HG02763 (cell line): Measurements from ENCODE around the gene LTF.
"Not testable (repeated sequence)": the region's sequence is repeated elsewhere in the genome, so short reads cannot be mapped to it uniquely, and the experiment has no call there.

Source experiments
- ATAC-seq: cut with Tn5 transposase; IDR thresholded peaks from one replicate; pipeline ENCODE4 v1.9.1; 2021; ENCODE audit warnings: mild to moderate bottlenecking, moderate library complexity; ENCODE audit not compliant: unreplicated experiment

Gene LTF

DNA sequence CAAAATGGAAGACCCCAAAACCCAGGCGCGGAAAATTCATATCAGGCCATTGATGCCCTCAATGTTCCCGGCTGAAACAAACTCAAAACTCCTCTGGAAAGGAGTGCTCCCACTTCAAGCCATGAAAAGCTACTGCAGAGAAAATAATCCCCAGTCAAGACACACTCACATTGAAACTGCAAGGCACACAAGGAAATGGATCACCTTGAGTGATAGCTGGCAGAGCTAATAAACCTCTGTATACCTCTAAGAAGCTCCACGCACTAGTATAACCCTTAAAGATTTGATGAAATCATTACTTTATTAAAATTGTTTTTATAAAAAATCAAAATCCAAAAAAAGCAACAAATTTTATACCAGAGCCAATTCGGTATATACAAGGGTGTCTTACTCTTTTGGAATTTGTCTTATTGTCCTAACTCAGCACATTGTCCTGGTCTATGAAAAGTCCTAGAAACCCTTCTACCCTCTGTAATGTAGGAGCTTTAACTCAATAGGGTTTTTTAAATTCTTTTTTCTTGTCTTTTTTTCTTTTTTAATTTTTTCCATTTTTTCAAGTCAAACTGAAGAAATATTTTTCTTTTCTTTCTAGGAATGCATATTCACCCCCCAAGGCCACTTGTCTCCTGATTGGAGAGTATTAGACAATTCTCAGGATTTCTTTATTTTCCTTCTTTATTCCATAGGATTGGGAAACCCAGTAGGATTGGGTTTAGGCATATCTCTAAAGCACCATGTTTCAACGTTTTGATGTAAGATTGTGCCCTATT lies 66.3 kb downstream of the LTF start:
- ATAC-seq, result no peak

DNA sequence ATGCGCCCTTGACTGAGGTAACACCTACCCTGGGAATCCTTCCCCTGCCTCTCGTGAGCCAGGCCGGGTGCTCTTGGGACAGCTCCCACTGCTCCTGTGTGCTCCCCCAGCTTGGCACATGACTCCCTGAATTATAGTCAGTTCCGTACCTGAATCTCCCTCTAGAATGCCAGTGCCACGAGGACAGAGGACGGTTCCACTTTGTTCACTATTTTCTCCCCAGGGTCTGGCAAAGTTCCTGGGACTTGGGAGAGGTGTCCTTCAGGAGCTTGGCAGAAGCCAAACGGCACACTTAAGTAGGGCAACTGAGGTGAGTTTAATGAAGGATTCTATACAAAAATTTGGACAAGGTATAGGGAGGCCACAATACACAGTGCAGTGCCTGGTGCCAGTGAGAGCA lies 67.6 kb downstream of the LTF start:
- ATAC-seq, result no peak

DNA sequence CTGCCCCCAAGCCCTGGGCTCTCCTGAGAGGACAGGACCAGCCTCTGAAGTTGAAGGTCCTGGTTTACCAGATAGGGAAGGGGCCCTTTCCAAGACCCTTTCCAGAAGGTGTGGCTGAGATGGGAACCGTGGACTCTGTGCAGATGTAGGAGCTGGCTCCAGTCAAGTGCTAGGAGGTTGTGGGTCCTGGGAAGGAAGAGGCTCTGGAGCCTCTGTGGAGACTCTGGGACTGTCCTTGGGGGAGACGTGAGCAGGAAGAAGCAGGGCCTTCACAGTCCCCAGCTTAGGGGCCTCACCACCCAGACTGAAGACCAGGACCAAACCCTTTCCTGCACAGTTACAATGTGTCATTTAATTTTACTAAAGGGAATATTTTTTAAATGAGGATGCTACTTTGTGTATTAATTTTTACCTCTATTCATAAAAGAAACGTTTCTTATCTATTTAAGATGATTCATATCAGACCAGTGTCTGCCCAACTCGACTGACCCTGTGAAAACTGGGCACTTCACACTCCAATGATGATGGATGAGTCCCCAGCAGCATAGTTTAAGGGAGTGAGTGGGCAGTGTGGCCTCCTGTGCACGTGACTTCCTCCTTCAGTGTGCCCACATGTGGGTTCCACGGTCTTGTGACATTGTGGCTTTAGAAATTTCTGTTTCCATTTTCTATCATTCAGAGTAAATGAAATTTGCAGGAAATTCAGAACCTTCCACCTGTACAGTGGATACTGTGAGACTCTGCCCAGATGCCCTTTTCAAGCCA lies 68.8 kb downstream of the LTF start:
- no peak for ATAC-seq

DNA sequence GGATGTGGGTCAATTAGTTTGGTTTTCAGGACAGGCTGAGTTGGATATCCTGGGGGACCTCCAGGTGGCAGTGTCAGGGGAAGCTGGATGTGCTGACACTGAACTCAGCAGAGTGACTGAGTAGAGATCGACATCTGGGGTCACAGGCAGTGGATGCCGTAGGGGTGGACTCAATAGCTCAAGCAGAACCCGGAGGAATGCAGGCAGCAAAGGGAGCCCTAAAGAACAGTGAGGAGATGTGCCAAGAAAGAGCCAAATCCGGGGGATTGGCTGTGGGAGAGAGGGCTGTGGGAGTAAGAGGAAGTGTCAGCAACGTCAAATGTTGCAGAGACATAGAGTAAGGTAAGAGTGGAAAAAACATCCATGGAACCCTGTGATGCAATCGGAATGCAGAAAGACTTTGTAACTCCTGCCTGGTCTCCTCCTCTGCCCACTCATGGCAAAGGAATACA lies 69.5 kb downstream of the LTF start:
- ATAC-seq, result no peak

DNA sequence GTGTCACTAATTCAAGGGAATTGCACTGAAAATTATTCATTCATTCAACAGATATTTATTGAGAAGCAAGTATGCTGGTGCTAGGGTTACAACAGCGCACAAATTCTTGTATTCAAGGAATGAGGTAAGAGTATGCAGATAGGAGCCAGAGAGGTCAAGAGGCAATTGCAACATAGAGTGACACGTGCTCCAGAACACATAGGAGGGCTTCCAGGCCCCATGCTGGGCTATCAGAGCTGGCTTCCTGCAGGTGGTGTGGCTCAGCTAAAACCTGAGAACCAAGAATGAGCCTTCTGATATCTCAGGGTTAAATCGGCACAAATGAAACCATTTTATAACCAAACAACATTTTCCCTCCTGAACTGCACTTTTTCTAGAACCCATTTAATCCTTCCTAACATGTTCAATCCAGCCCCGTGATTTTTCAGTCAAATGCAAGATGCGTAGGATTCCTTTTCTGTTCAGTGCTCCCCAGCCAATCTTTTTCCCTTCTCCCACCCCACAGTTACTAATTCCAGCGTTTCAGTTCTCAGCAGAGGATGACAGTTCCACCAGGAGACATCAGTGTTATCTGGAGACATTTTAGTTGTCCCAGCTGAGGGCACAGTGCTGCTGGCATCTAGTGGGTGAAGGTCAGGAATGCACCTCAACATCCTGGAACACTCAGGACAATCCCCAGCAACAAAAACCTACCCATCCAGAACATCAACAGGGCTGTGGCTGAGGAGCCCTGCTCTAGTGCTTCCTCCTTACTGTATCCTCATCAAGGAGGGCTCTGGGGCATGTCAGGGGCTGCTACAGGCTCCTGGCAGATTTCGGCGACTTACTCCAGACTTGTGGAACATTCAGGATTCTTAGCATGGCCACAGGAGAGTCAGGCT lies 70.9 kb downstream of the LTF start:
- ATAC-seq, result no peak

DNA sequence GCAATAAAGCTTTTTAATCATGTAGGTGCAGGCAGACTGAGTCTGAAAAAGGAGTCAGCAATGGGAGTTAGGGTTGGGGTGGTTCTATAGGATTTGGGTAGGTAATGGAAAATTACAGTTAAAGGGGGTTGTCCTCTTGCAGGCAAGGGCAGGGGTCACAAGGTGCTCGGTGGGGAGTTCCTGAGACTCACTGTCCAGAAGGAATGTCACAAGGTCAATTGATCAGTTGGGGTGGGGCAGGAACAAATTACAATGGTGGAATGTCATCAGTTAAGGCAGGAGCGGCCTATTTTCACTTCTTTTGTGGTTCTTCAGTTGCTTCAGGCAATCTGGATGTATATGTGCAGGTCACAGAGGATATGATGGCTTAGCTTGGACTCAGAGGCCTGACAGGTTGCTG lies 71.7 kb downstream of the LTF start:
- ATAC-seq, result no peak

DNA sequence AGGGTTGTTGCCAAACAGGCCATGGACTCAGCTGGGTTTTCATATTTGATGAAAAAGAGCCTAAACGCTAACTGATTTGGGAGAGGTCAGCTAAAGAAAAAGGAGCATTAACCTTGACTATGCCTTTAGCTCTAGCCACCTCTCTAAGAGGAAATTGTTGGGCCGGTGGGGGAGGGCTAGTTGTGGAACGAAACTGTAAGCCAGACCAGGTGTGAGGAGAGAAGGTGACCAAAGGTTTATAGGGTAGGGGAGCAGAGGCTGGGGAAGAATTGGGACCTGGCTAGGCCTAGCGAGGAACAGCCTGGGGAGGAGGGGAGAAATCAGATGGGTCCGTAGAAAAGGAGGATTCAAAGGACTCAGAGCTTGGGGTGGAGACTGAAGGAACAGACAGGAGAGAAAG lies 73.2 kb downstream of the LTF start:
- not testable (repeated sequence) for ATAC-seq

DNA sequence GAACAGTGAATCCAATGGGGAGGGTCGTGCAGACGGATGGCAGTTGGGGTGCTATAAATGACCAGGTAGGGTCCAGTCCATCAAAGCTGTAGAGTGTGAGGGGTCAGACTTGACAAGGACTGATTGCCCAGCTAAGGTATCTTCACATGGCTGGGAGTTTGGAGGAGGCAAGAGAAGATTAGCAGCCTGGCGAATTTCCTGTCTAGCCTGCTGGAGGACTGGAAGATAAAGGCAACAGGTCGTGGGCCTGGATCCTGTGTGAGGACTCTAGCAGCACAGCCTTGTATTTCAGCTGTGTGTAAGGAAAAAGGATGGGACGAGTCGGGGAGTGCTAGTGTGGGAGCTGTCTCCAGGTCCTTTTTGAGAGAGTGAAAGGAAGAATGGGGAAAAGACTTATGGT lies 75.4 kb downstream of the LTF start:
- ATAC-seq, result no peak

DNA sequence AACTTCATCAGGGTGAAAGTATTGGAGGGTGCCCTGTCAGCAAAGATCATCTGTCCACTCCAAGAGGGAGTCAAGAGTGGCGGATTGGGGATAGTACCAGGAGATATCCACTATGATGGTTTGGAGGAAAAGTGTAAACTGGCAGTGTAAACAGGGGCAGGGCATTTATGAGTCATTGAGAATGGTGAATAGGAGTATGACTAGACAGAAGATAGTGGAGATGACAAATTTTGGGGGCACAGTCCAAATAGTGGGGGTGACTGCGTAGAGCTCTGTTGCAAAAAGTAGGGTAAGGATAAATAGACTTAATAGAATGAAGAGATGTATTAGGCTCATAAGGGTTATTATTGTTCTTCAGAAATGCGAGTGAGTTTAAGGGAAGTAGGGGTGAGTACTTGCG lies 75.9 kb downstream of the LTF start:
- ATAC-seq, result not testable (repeated sequence)

DNA sequence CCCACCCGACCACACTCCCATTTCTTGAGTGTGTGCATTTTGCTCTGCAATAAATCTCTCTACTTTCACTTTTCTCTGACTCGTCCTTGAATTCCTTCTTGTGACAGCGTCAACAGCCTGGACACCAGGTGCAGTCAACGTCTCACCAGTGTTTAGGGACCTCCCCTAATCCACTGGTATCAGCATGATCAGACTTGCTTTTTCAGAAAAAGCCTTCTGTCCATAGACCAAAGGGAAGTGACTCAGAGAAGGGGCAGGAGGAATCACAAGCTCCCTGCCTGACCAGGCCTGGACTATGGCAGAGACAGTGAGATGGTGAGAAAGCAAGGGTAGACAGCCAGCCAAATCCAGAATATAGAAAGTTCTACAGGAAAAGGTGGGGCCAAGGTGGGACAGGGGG lies 78.5 kb downstream of the LTF start:
- no peak for ATAC-seq
